Measurements from ENCODE around the gene EPHB1. TPM values are rescaled to one million over a fixed set of nuclear protein-coding genes. Genes with fewer than 3 reads are reported as not detected.

The EPHB1 gene
- total RNA-seq, 1 experiment from 2014 or later: 0.11 TPM

- Histone ChIP-seq H3K27ac (ENCODE audit: low read depth, low read length, poor library complexity, severe bottlenecking) (no peak overlapping the region), H3K4me1 (ENCODE audit: insufficient read depth, low read length, poor library complexity, severe bottlenecking) (no peaks in the 10 kb centered on the region), H3K9me3 (ENCODE audit: low read depth, low read length, poor library complexity, severe bottlenecking) (no peaks in the 10 kb centered on the region), H3K4me3 (ENCODE audit: low read depth, low read length, poor library complexity, severe bottlenecking) (no peak overlapping the region), H3K27me3 (replicated peaks; ENCODE audit: insufficient read depth, low read depth, low read length, poor library complexity) (no peaks in the 10 kb centered on the region), H3K36me3 (ENCODE audit: insufficient read depth, low read length, poor library complexity, severe bottlenecking) (no peaks in the 10 kb centered on the region)
- intact Hi-C loops (cut with micrococcal nuclease; ENCODE audit: unreplicated experiment): no loop called here
- ChIA-PET CTCF (no interaction called here), POLR2A (ENCODE audit: low non-redundant PET) (no interaction called here)
- TF ChIP-seq EZH2 (IDR thresholded peaks at IDR 0.05; ENCODE audit: borderline replicate concordance, low read depth, low read length, poor library complexity, severe bottlenecking): no peak
- TF ChIP-seq, protein P1, sequence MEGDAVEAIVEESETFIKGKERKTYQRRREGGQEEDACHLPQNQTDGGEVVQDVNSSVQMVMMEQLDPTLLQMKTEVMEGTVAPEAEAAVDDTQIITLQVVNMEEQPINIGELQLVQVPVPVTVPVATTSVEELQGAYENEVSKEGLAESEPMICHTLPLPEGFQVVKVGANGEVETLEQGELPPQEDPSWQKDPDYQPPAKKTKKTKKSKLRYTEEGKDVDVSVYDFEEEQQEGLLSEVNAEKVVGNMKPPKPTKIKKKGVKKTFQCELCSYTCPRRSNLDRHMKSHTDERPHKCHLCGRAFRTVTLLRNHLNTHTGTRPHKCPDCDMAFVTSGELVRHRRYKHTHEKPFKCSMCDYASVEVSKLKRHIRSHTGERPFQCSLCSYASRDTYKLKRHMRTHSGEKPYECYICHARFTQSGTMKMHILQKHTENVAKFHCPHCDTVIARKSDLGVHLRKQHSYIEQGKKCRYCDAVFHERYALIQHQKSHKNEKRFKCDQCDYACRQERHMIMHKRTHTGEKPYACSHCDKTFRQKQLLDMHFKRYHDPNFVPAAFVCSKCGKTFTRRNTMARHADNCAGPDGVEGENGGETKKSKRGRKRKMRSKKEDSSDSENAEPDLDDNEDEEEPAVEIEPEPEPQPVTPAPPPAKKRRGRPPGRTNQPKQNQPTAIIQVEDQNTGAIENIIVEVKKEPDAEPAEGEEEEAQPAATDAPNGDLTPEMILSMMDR (conservative IDR thresholded peaks at IDR 0.05; ENCODE audit: low read depth, low read length): no peak
- DNase-seq (ENCODE audit: low spot score): no peak
- no TSS peak for BruUV-seq (replicated peaks)
Measured at GRCh38 chr3:134757549-134758069, 37.5 kb upstream of the EPHB1 start.

- POLR2A ChIA-PET (ENCODE audit: low non-redundant PET): no interaction called here
- H3K4me1 ChIP-seq (ENCODE audit: insufficient read depth, low read length, poor library complexity, severe bottlenecking): no peaks in the 10 kb centered on the region
- no peaks in the 10 kb centered on the region for H3K36me3 ChIP-seq (ENCODE audit: insufficient read depth, low read length, poor library complexity, severe bottlenecking)
- CTCF ChIA-PET: no interaction called here
- H3K27me3 ChIP-seq (replicated peaks; ENCODE audit: insufficient read depth, low read depth, low read length, poor library complexity): no peaks in the 10 kb centered on the region
- TF ChIP-seq, protein P1 (conservative IDR thresholded peaks at IDR 0.05; ENCODE audit: low read depth, low read length): no peak
- TF ChIP-seq EZH2 (IDR thresholded peaks at IDR 0.05; ENCODE audit: borderline replicate concordance, low read depth, low read length, poor library complexity, severe bottlenecking): no peak
- H3K27ac ChIP-seq (ENCODE audit: low read depth, low read length, poor library complexity, severe bottlenecking): no peak overlapping the region
- intact Hi-C loops (cut with micrococcal nuclease; ENCODE audit: unreplicated experiment): no loop called here
- DNase-seq (ENCODE audit: low spot score): no peak
- H3K4me3 ChIP-seq (ENCODE audit: low read depth, low read length, poor library complexity, severe bottlenecking): no peak overlapping the region
- BruUV-seq (replicated peaks): no TSS peak
- H3K9me3 ChIP-seq (ENCODE audit: low read depth, low read length, poor library complexity, severe bottlenecking): no peaks in the 10 kb centered on the region
Measured at GRCh38 chr3:134761213-134761612, 33.8 kb upstream of the EPHB1 start.

DNA sequence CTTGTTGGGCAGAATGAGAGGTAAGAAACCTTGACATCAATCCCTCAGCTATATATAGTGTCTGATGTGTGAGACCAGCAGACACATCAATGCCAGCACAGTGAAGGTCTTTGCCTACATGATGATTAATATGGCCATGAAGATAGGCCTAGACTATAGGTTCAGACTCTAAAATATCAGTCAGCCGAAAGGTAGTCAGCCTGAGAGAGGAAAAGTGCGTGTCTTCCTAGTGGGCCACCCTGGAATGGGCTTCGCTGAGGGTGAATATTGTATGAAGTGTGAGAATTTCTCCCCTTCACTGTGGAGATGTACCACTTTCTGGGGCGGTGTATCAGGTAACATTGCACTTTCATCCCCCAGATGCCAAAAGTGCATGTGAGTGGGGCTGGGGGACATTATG, 33.0 kb upstream of the EPHB1 start:
- BruUV-seq (replicated peaks): no TSS peak
- Histone ChIP-seq H3K36me3 (ENCODE audit: insufficient read depth, low read length, poor library complexity, severe bottlenecking) (no peaks in the 10 kb centered on the region), H3K27me3 (replicated peaks; ENCODE audit: insufficient read depth, low read depth, low read length, poor library complexity) (no peaks in the 10 kb centered on the region), H3K9me3 (ENCODE audit: low read depth, low read length, poor library complexity, severe bottlenecking) (no peaks in the 10 kb centered on the region), H3K4me3 (ENCODE audit: low read depth, low read length, poor library complexity, severe bottlenecking) (no peak overlapping the region), H3K27ac (ENCODE audit: low read depth, low read length, poor library complexity, severe bottlenecking) (no peak overlapping the region), H3K4me1 (ENCODE audit: insufficient read depth, low read length, poor library complexity, severe bottlenecking) (no peaks in the 10 kb centered on the region)
- DNase-seq (ENCODE audit: low spot score): no peak
- POLR2A ChIA-PET (ENCODE audit: low non-redundant PET): no interaction called here
- TF ChIP-seq EZH2 (IDR thresholded peaks at IDR 0.05; ENCODE audit: borderline replicate concordance, low read depth, low read length, poor library complexity, severe bottlenecking): no peak
- TF ChIP-seq, protein P1 (conservative IDR thresholded peaks at IDR 0.05; ENCODE audit: low read depth, low read length): no peak
- intact Hi-C loops (cut with micrococcal nuclease; ENCODE audit: unreplicated experiment): no loop called here
- CTCF ChIA-PET: no interaction called here

All from A673 (cell line).